Endodermal cell (in vitro differentiated cells): ENCODE measurements around the gene BTBD18. TPM values are rescaled to one million over a fixed set of nuclear protein-coding genes. Genes with fewer than 3 reads are reported as not detected.

Experiments used
- DNase-seq: peaks from one replicate; pipeline ENCODE4 v3.0.0-alpha.2; 2017
- H3K27ac ChIP-seq: 2 replicates; pipeline ENCODE4 v1.5.1; 2013; ENCODE audit warnings: mild to moderate bottlenecking, low read depth, low read length, moderate library complexity
- H3K27me3 ChIP-seq: 2 replicates; pipeline ENCODE4 v1.6.1; 2013; ENCODE audit warnings: mild to moderate bottlenecking, low read length, moderate library complexity; ENCODE audit not compliant: insufficient read depth, control insufficient read depth, poor library complexity, severe bottlenecking
- H3K36me3 ChIP-seq: 2 replicates; pipeline ENCODE4 v1.7.0; 2013; ENCODE audit warnings: mild to moderate bottlenecking, low read length, moderate library complexity; ENCODE audit not compliant: control insufficient read depth, insufficient read depth
- H3K4me1 ChIP-seq: one replicate; pipeline ENCODE4 v1.7.0; 2013; ENCODE audit warnings: low read length; ENCODE audit not compliant: control insufficient read depth, insufficient read depth
- H3K4me3 ChIP-seq: 2 replicates; pipeline ENCODE4 v1.5.1; 2013; ENCODE audit warnings: mild to moderate bottlenecking, low read length, moderate library complexity
- H3K9ac ChIP-seq: 2 replicates; pipeline ENCODE4 v1.6.1; 2013; ENCODE audit warnings: mild to moderate bottlenecking, low read length, moderate library complexity; ENCODE audit not compliant: poor library complexity, severe bottlenecking; ENCODE audit errors: extremely low read depth
- H3K9me3 ChIP-seq: 2 replicates; pipeline ENCODE4 v1.6.1; 2013; ENCODE audit warnings: mild to moderate bottlenecking, low read length, moderate library complexity; ENCODE audit not compliant: control insufficient read depth
- H3K27ac Mint-ChIP-seq: 2 replicates; pipeline ENCODE4 v1.8.0; 2020; ENCODE audit warnings: mixed read lengths
- H3K27me3 Mint-ChIP-seq: 2 replicates; pipeline ENCODE4 v1.8.0; 2021; ENCODE audit warnings: mild to moderate bottlenecking, mixed read lengths; ENCODE audit not compliant: insufficient read depth
- H3K36me3 Mint-ChIP-seq: 2 replicates; pipeline ENCODE4 v1.8.0; 2020; ENCODE audit warnings: low read depth, mixed read lengths
- H3K4me1 Mint-ChIP-seq: 2 replicates; pipeline ENCODE4 v1.8.0; 2020; ENCODE audit warnings: mixed read lengths
- H3K4me3 Mint-ChIP-seq: 2 replicates; pipeline ENCODE4 v1.8.0; 2020; ENCODE audit warnings: mild to moderate bottlenecking, moderate library complexity, mixed read lengths
- H3K9me3 Mint-ChIP-seq: 2 replicates; pipeline ENCODE4 v1.8.0; 2020; ENCODE audit warnings: mild to moderate bottlenecking, mixed read lengths
- CTCF ChIP-seq: fragments of 200-600 bp; sonication (generic); conservative IDR thresholded peaks from 2 replicates; pipeline ENCODE4 v1.5.0; 2021; ENCODE audit warnings: antibody characterized with exemption, mild to moderate bottlenecking
- WGBS, 2 experiments: methylation state at CpG; one replicate each; pipeline versions ENCODE4 v1.1.5 to v1.1.7; 2013; ENCODE audit warnings: missing lambda C conversion rate in 2 of 2, mixed read lengths in 1 of 2; ENCODE audit not compliant: insufficient coverage in 1 of 2, insufficient read length in 1 of 2; 5-methylcytosine and 5-hydroxymethylcytosine counted together
- total RNA-seq, 2 donors: library from RNA; stranded (reverse); fragmentation: NEBNext Ultra II Directional in 1 of 2; extraction: Animal tissue kit (Norgen Biotek cat#: 25700) in 1 of 2; gene quantifications; 2 replicates in 1 of 2; 3 replicates in 1 of 2; pipeline ENCODE4 v1.2.1, GENCODE V29; 2021

The BTBD18 gene
- total RNA-seq, 2 donors from 2014 or later, result not detected

- Mint-ChIP-seq H3K4me1 (peaks cover 78% of the 10 kb centered on the region), H3K27ac (peak overlapping the region; percentile 100), H3K27me3 (no peaks in the 10 kb centered on the region), H3K36me3 (peaks cover 10% of the 10 kb centered on the region), H3K4me3 (peak overlapping the region; percentile 41), H3K9me3 (no peaks in the 10 kb centered on the region)
- TF ChIP-seq CTCF, result no peak
- Histone ChIP-seq H3K27ac (peak overlapping the region; percentile 98), H3K9me3 (no peaks in the 10 kb centered on the region), H3K4me3 (peak overlapping the region; percentile 68), H3K36me3 (peaks cover 19% of the 10 kb centered on the region), H3K4me1 (peaks cover 40% of the 10 kb centered on the region), H3K27me3 (no peaks in the 10 kb centered on the region), H3K9ac (peak overlapping the region; percentile 23)
- WGBS, 2 experiments, result 74 to 100% methylated on average over 1 to 2 of the region's 3 CpGs
- peak; percentile 76 for DNase-seq
Observed at GRCh38 chr11:57776031-57776521, 24.5 kb upstream of the BTBD18 start.

GRCh38 chr11:57775491-57775890 is 23.9 kb upstream of the BTBD18 start:
- peak overlapping the region; percentile 23 for H3K9ac ChIP-seq
- H3K4me3 Mint-ChIP-seq, result peak overlapping the region; percentile 41

GRCh38 chr11:57773026-57773598 is 21.5 kb upstream of the BTBD18 start:
- peaks cover 54% of the 10 kb centered on the region for H3K4me1 Mint-ChIP-seq
- H3K27me3 Mint-ChIP-seq, result no peaks in the 10 kb centered on the region
- no peak overlapping the region for H3K4me3 Mint-ChIP-seq
- TF ChIP-seq CTCF, result no peak
- no peaks in the 10 kb centered on the region for H3K9me3 Mint-ChIP-seq
- no peaks in the 10 kb centered on the region for H3K27me3 ChIP-seq
- 92 to 100% methylated on average over 1 to 5 of the region's 5 CpGs for WGBS, 2 experiments
- peaks cover 27% of the 10 kb centered on the region for H3K4me1 ChIP-seq
- H3K36me3 Mint-ChIP-seq, result peaks cover 22% of the 10 kb centered on the region
- H3K27ac ChIP-seq, result no peak overlapping the region
- no peak for DNase-seq
- no peak overlapping the region for H3K9ac ChIP-seq
- no peak overlapping the region for H3K4me3 ChIP-seq
- peak overlapping the region; percentile 1 for H3K27ac Mint-ChIP-seq
- no peaks in the 10 kb centered on the region for H3K9me3 ChIP-seq
- H3K36me3 ChIP-seq, result peaks cover 24% of the 10 kb centered on the region

More at GRCh38 chr11:57775491-57775890, 23.9 kb upstream of the BTBD18 start:
- TF ChIP-seq CTCF, result no peak
- Mint-ChIP-seq H3K9me3 (no peaks in the 10 kb centered on the region), H3K4me1 (peaks cover 73% of the 10 kb centered on the region), H3K27me3 (no peaks in the 10 kb centered on the region), H3K36me3 (peaks cover 14% of the 10 kb centered on the region), H3K27ac (peak overlapping the region; percentile 100)
- Histone ChIP-seq H3K4me3 (peak overlapping the region; percentile 68), H3K4me1 (peaks cover 39% of the 10 kb centered on the region), H3K27ac (peak overlapping the region; percentile 98), H3K27me3 (no peaks in the 10 kb centered on the region), H3K9me3 (no peaks in the 10 kb centered on the region), H3K36me3 (peaks cover 24% of the 10 kb centered on the region)
- WGBS, 2 experiments, result 69 to 100% methylated on average over 1 to 5 of the region's 5 CpGs
- no peak for DNase-seq
